PC-3 (cell line): ENCODE data around the gene DBH. TPM values are rescaled to one million over a fixed set of nuclear protein-coding genes. Genes with fewer than 3 reads are reported as not detected.

Experiments
- ATAC-seq: fragments of 200-7000 bp; cut with Tn5 transposase; 2 replicates; pipeline ENCODE4 v1.9.1; 2020; ENCODE audit warnings: mild to moderate bottlenecking, moderate library complexity
- BruUV-seq: library from RNA; stranded (reverse); fragments of 400-500 nt; replicated peaks from 2 replicates; lab custom pipeline; 2021; lab: Mats Ljungman, UMichigan
- CTCF ChIA-PET: fragments of 300-600 bp; sonication (Branson Sonifier 250); formaldehyde crosslinking; loops from one replicate; lab custom pipeline; 2022; ENCODE audit warnings: antibody characterized with exemption; lab: Charles Lee
- POLR2A ChIA-PET: fragments of 300-600 bp; sonication (Branson Sonifier 250); formaldehyde crosslinking; loops from one replicate; lab custom pipeline; 2022; ENCODE audit warnings: antibody characterized with exemption; ENCODE audit not compliant: unreplicated experiment; lab: Charles Lee
- DNase-seq: peaks from one replicate; pipeline ENCODE4 v3.0.0-alpha.2; 2015
- H2AFZ ChIP-seq: fragments of 300-600 bp; sonication (generic); 2 replicates; pipeline ENCODE4 v1.6.0; 2016; ENCODE audit warnings: antibody characterized with exemption, low read length
- H3F3A ChIP-seq: fragments of 300-600 bp; sonication (generic); one replicate; pipeline ENCODE4 v1.6.0; 2017; ENCODE audit warnings: antibody characterized with exemption, low read length, control low read depth, mild to moderate bottlenecking; ENCODE audit not compliant: unreplicated experiment
- H3K27ac ChIP-seq: fragments of 300-600 bp; sonication (generic); 2 replicates; pipeline ENCODE4 v1.5.1; 2016; ENCODE audit warnings: mild to moderate bottlenecking, low read length
- H3K27me3 ChIP-seq: fragments of 300-600 bp; sonication (generic); 2 replicates; pipeline ENCODE4 v1.6.1; 2016; ENCODE audit warnings: low read length, mixed read lengths
- H3K36me3 ChIP-seq: fragments of 300-600 bp; sonication (generic); 2 replicates; pipeline ENCODE4 v1.6.1; 2016; ENCODE audit warnings: low read depth, mixed run types, low read length, mixed read lengths
- H3K4me1 ChIP-seq: fragments of 300-600 bp; sonication (generic); 2 replicates; pipeline ENCODE4 v1.5.1; 2016; ENCODE audit warnings: low read length; ENCODE audit not compliant: insufficient read depth
- H3K4me2 ChIP-seq: fragments of 300-600 bp; sonication (generic); 2 replicates; pipeline ENCODE4 v1.6.0; 2016; ENCODE audit warnings: low read length
- H3K4me3 ChIP-seq: fragments of 300-600 bp; sonication (generic); 2 replicates; pipeline ENCODE4 v1.5.1; 2016; ENCODE audit warnings: mild to moderate bottlenecking, low read length, mixed read lengths
- H3K79me2 ChIP-seq: fragments of 300-600 bp; sonication (generic); 2 replicates; pipeline ENCODE4 v1.6.1; 2017; ENCODE audit warnings: low read length, mixed read lengths
- H3K9ac ChIP-seq: fragments of 300-600 bp; sonication (generic); 2 replicates; pipeline ENCODE4 v1.6.0; 2016; ENCODE audit warnings: mild to moderate bottlenecking, low read length
- H3K9me2 ChIP-seq: fragments of 300-600 bp; sonication (generic); replicated peaks from 2 replicates; pipeline ENCODE4 v1.6.1; 2016; ENCODE audit warnings: mixed run types, low read length, mixed read lengths
- H3K9me3 ChIP-seq: fragments of 300-600 bp; sonication (generic); 2 replicates; pipeline ENCODE4 v1.6.1; 2016; ENCODE audit warnings: low read length, mixed read lengths
- H4K20me1 ChIP-seq: fragments of 300-600 bp; sonication (generic); 2 replicates; pipeline ENCODE4 v1.6.1; 2016; ENCODE audit warnings: low read length, mixed read lengths
- CTCF ChIP-seq: fragments of 300-600 bp; sonication (generic); conservative IDR thresholded peaks from 2 replicates; pipeline ENCODE4 v1.5.1; 2017; ENCODE audit warnings: antibody characterized with exemption, low read depth, mild to moderate bottlenecking, low read length
- EZH2 ChIP-seq: fragments of 300-600 bp; sonication (generic); IDR thresholded peaks from one replicate; pipeline ENCODE4 v1.6.1; 2017; ENCODE audit warnings: antibody characterized with exemption, mild to moderate bottlenecking, low read length; ENCODE audit not compliant: unreplicated experiment
- EZH2phosphoT487 ChIP-seq: fragments of 300-600 bp; sonication (generic); IDR thresholded peaks from 2 replicates; pipeline ENCODE4 v1.6.1; 2018; ENCODE audit warnings: mild to moderate bottlenecking, antibody characterized with exemption, low read length, borderline replicate concordance
- intact Hi-C: fragments of 100-400 bp; cut with micrococcal nuclease; formaldehyde crosslinking; loops from 2 replicates; pipeline ENCODE4 v1.9.0; 2023
- total RNA-seq: library from RNA; depleted of rRNA; stranded (reverse); fragments of >200 nt; gene quantifications from 2 replicates; pipeline ENCODE4 v1.2.3, GENCODE V29; 2014

DBH gene
- total RNA-seq, 1 experiment from 2014 or later = not detected

DNA sequence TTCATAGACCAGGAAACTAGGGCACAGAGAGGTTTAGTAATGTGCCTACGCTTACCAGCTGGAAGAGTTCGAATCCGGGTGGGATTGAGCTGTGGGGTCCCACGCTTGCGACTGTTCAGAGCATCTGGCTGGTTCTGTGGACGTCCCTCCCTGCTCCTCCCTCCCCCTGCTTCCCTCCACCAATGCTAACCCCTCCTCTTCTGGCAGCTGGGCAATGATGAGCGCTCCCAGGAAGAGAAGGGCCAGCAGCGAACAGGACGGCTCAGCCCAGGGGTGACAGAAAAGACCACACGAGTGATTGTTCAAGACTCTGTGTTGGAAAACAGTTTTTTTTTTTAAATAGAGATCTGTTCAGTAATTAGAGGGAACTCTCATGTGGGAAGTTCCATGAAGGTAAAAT, 33.9 kb upstream of the DBH start:
- Histone ChIP-seq H2AFZ (no peak overlapping the region), H3K9me3 (0 out of 2 replicates have a peak, but pooled peaks cover 3% of the 10 kb centered on the region), H3K79me2 (no peaks in the 10 kb centered on the region), H3K27ac (no peak overlapping the region), H3K4me2 (no peak overlapping the region), H3F3A (no peaks in the 10 kb centered on the region), H3K27me3 (peaks cover 14% of the 10 kb centered on the region), H3K4me3 (no peak overlapping the region), H3K4me1 (no peaks in the 10 kb centered on the region), H3K9me2 (no peaks in the 10 kb centered on the region), H3K36me3 (no peaks in the 10 kb centered on the region), H3K9ac (no peak overlapping the region), H4K20me1 (no peaks in the 10 kb centered on the region)
- ATAC-seq (no peak), DNase-seq (no peak)
- no peak for TF ChIP-seq CTCF
- no peak for TF ChIP-seq EZH2phosphoT487
- TF ChIP-seq EZH2 = no peak
- intact Hi-C loops = no loop called here
- no TSS peak for BruUV-seq
- ChIA-PET CTCF (no interaction called here), POLR2A (no interaction called here)

DNA sequence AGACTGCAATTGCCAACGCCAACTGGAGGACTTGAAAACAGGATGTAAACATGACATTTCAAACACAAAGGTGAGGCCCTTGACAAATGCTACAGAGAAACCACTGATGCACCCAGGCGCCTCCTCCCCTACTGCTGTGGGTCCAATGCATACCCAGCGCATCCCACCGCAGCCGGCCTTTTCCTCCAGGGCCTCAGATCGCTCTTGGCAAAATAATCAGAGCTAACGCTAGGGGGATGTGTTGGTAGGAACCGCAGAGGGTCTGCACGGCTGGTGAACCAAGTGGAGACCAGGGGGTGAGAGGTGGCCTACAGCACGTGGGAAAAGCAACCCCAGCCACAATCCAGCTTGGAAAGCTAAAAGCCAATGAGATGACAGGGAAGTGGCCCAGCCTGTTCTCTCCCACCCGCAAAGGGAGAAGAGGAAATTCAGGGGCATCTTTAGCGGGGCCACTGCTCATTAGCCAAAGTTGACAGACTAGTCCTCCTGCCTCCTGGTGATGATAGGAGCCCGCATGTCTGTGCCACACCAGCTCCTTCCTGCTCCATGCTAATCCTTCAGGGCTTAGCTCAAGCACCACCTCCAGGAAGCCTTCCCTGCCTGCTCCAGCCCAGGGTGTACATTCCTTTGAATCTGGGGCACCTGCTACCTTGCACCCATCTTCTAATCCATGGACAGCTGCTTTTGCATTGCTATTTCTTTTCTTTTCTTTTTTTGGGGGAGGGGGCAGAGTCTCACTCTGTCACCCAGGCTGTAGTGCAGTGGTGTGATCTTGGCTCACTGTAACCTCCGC, 32.8 kb upstream of the DBH start:
- Histone ChIP-seq H3K9me3 (no peaks in the 10 kb centered on the region), H3K27ac (no peak overlapping the region), H3F3A (no peaks in the 10 kb centered on the region), H3K4me2 (no peak overlapping the region), H3K9me2 (no peaks in the 10 kb centered on the region), H3K9ac (no peak overlapping the region), H3K4me3 (no peak overlapping the region), H3K79me2 (no peaks in the 10 kb centered on the region), H3K4me1 (no peaks in the 10 kb centered on the region), H3K36me3 (no peaks in the 10 kb centered on the region), H2AFZ (no peak overlapping the region), H3K27me3 (peaks cover 24% of the 10 kb centered on the region), H4K20me1 (no peaks in the 10 kb centered on the region)
- DNase-seq (no peak), ATAC-seq (no peak)
- BruUV-seq = no TSS peak
- intact Hi-C loops = no loop called here
- POLR2A ChIA-PET = no interaction called here
- CTCF ChIA-PET = no interaction called here
- TF ChIP-seq EZH2 = no peak

- Histone ChIP-seq H3K27me3 (peaks cover 29% of the 10 kb centered on the region), H3K36me3 (no peaks in the 10 kb centered on the region), H2AFZ (no peak overlapping the region), H3K79me2 (no peaks in the 10 kb centered on the region), H3K9me2 (no peaks in the 10 kb centered on the region), H3K4me2 (no peak overlapping the region), H3K4me3 (no peak overlapping the region), H3K9ac (no peak overlapping the region), H3K27ac (no peak overlapping the region), H4K20me1 (no peaks in the 10 kb centered on the region), H3K9me3 (no peaks in the 10 kb centered on the region), H3K4me1 (no peaks in the 10 kb centered on the region), H3F3A (no peaks in the 10 kb centered on the region)
- TF ChIP-seq CTCF (no peak), EZH2phosphoT487 (no peak), EZH2 (no peak)
- BruUV-seq = no TSS peak
- intact Hi-C loops = no loop called here
- DNase-seq (no peak), ATAC-seq (no peak)
- ChIA-PET POLR2A (no interaction called here), CTCF (no interaction called here)
Measured at GRCh38 chr9:133604214-133604613, 31.9 kb upstream of the DBH start.
